Measurements from ENCODE around the gene NENF.

The NENF gene

GRCh38 chr1:212432272-212432660 lies 454 bp upstream of the NENF start:
- no peak for DNase-seq

- DNase-seq, result no peak
Measured at GRCh38 chr1:212433577-212434462, 1.1 kb downstream of the NENF start.

- DNase-seq, result no peak
Measured at GRCh38 chr1:212434992-212435391, 2.3 kb downstream of the NENF start.

GRCh38 chr1:212437179-212437798 lies 4.6 kb downstream of the NENF start:
- DNase-seq, result peak; percentile 5

DNA sequence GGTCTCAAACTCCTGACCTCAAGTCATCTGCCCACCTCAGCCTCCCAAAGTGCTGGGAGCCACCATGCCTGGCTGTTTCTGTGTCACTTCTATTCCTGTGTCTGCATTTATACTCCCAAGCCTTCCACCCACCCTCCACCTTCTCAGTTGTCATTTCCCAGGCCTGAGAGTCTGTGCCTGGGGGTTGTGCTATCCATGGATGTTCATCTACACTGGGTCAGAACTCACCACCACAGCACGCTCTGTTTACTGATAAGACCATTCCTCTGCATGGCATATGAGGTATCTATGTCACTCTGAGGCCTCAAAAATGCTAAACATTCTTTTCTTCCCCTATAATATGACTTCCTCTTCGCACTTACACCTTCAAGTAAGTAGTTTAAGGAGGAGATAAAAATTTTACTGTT lies 6.1 kb downstream of the NENF start:
- DNase-seq, result no peak

- DNase-seq, result no peak
Measured at GRCh38 chr1:212440419-212440818, 7.7 kb downstream of the NENF start.

DNA sequence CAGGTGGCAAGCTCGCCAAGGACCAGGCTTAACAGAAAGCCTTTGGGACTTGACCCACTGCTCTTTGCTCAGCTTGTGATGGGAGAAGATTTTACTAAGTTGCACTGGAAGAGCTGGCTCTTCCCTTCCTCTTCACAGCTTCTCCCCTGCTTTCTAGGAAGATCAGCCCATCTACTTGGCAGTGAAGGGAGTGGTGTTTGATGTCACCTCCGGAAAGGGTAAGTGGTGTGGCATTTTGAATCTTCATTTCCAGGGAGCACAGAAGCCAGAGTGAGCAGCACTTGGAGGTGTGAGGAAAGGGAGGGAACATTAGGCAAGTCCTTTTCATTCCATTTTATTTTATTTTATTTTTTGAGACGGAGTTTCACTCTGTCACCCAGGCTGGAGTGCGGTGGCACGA lies 9.7 kb downstream of the NENF start:
- no peak for DNase-seq

DNA sequence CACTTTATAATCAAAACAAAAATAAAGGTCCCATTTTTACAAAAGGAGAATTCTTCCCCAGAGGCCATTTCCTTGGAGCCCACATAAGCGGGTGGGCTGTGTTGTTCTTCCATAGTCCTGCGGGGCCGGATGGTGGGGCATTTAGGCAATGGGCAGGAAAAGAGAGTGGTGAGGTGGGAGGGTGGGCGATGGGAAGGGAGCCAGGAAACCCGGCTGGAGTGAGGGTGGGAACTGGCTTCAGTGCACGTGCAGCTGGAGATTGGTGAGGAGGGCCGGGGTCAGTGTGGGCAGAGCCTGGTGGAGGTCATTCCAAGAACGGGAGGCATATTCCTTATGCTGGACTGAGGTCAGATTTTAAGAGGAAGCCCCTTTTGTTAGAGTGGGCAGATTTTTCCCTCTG lies 13.6 kb downstream of the NENF start:
- no peak for DNase-seq

DNA sequence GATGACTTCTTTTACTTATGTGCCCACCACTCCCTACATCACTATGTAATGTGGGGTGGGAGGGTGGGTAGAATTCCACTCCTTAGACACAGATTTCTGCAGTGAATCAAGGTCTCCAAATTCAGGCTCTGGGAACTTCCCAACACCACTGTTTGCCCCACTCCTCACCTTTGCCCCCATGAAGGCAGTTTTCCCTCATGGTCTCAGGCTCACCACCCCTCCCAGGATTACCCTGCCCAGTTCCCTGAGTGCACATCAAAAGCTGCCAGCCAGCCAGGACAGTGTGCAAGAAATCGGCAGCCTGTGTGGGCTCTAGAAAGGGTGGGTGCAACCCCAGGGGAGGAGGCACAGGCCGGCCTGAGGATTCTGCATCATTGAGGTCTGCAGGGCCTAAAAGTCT lies 14.8 kb downstream of the NENF start:
- no peak for DNase-seq

DNA sequence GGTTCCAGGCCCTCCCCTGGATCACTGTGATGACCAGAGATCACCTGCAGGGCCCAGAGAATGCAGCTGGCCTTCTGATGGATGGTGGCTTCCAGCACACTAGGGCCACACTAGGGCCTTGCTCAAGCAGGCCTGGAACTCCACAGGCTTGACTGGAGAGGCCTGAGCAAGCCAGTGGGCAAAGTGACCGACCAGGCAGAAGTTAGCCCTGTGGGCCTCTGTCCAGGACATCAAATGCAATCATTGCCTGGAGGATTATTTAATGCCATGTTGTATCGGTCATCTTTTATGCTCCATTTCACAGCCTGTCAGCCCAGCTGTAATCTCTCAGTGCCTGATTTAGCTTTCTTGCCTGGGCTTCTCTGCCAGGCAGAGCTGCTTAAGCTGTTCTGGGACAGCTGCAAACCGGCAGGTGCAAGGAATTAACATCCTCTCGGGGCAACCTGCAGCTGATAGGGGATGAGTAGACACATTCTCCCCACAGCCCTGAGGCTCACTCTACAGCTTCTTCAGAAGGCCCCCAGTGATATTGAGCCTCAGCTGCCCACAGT lies 17.7 kb downstream of the NENF start:
- no peak for DNase-seq

GRCh38 chr1:212451416-212452322 lies 18.9 kb downstream of the NENF start:
- no peak for DNase-seq

DNA sequence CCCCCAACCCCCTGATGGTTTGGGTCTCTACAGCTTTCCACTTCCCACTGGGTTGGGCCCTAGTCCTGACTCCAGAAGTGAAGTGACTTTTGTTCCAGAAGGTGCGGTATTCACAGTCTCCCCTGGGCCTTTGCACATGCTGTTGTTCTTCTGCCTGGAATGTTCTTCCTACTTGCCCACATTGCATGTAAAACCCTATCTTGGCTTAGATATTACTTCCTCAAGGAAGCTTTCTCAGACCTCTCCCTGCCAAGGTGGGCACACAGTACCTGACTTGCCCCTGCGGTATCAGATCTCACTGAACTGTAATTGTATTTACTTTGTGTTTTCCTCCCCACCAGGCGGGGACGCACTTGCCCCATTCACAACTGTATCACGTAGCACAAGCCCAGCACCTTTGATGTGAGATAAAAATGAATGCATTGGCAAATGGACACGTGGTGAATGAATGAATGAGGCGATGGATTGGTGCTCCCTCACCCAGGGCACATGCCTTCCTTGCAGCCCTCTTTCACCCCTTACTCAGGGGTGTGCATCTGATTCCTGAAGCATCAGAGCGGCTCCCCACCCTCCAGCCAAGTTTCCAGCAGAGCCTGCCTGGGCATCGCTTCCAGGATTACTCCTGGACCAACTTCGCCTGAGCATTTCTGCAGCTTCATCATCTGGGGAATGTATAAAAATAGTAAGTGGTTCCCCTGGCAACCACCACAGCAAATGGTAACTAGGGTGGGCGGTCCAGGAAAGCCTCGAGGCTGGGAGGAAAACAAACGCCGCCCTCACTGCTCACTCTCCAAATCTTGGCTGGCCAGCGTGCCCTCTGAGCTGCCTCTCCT lies 19.8 kb downstream of the NENF start:
- no peak for DNase-seq

- no peak for DNase-seq
Measured at GRCh38 chr1:212453156-212453857, 20.6 kb downstream of the NENF start.

DNA sequence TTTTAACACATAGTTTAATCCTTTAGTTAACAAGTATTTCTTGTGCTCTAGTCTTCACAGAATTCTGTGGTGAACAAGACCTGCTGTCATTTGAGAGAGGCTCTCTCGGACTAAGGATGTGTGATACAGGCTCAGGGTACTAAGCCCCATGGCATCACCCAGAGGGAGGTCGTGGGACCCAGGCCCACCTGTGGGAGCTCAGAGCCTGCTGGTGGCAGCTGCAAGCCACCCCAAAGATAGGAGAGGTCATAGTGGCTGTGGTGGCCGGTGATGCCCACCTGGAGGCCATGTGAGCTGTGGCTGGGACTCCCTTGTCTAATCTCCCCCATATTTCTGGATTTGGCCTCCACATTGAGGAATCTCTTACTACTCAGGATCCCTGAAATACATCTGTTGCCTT lies 22.0 kb downstream of the NENF start:
- no peak for DNase-seq

- DNase-seq, result no peak
Measured at GRCh38 chr1:212455401-212455800, 22.7 kb downstream of the NENF start.

GRCh38 chr1:212455803-212456528 lies 23.2 kb downstream of the NENF start:
- DNase-seq, result peak; percentile 84

DNA sequence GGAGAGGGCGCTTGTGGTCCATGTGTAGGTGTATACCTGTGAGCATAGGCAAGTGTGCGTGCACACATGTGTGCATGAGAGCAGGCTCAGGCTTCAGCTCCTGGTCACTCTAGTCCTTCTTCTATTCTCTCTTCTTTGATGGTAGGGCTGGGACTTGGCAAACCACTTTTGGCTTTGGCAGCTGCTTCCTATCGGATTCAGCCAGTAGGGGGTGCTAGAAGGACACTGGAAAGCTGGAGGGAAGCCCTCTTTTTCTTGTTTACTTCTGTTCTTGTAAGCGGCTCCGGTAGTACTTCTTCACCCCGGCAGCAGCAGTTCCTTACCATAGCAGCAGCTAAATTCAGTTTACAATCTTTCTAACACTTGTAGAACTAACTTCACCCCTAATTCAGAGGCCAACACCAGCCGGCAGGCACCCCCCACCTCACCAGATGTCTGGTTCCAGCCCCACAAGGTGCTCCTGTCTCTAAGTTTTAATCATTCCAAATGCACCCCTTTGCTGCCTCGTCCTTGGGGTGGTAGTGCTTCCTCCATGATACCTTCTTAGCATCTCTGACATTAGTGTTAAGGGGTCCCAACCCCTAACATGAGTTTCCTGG lies 25.1 kb downstream of the NENF start:
- peak; percentile 75 for DNase-seq

DNA sequence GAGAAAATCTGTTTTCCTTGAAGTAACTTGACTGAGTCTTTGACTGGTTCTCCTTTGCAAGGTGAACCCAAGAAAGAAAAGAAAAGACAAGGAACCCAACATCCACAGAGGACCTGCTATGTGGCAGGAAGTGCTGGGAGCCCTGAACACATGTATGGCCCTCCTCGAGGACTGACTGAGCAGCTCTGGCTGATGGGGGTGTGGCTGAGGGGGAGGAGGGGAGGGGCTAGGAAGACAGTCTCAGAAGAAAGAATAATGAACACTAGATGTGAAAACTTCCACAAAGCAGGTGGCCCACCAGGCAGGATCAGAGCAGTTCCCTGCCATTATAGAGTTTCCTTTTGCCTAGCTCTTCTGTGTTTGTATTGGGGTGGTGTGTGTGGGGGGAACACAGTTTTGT lies 26.1 kb downstream of the NENF start:
- peak; percentile 18 for DNase-seq

GRCh38 chr1:212459656-212460055 lies 26.9 kb downstream of the NENF start:
- DNase-seq, result no peak

DNA sequence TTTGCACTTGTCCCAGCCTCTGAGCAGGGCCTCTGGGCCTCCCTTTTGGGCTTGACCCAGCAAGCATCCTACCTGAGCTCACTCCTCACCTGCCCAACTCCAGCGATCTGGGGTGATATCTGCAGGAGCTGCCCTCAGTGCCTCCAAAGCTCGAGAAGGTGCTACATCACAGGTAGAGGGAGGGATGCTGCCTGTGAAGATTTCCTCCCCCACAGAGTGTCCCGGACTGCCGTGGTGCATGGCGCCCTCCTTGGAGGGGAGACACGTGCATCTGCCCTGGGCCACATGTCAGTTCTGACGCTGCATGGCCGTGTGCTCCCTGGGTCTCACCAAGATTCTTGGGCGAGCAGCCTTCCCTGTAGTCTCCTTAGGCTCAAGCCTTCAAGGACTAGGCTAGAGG lies 27.7 kb downstream of the NENF start:
- DNase-seq, result no peak

All from activated CD4-positive, alpha-beta T cell treated with anti-CD3 and anti-CD28 coated beads, Interleukin-10, Interleukin-2, amounts not matched to agents 100 ng/mL and 50 ng/mL, durations not matched to agents 16 hours and 8 hours (primary cell).